ENCODE results near the gene CITED2.

DNA sequence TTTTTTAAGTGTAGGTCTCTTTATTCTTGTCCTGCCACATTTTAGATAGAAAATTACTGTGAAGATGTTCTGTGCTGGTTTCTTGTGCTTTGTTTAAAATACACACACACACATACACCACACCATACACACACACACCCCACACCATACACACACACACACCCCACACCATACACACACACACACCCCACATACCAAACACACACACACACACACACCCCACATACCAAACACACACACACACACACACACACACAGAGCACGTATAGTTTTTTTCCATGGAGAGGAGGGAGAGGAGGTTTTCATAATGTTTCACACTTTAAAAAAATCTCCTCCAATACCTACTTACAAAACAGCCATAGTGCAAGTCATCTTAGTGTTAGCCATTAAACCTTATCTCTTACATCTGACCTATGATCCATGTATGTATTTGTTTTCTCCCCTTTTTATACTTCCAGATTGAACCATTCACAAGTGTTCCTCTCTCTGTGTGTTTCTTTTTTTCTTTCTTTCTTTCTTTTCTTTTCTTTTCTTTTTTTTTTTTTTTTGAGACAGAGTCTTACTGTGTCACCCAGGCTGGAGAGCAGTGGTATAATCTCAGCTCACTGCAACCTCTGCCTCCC is 19.7 kb upstream of the CITED2 start:
- TF ChIP-seq, protein P1, sequence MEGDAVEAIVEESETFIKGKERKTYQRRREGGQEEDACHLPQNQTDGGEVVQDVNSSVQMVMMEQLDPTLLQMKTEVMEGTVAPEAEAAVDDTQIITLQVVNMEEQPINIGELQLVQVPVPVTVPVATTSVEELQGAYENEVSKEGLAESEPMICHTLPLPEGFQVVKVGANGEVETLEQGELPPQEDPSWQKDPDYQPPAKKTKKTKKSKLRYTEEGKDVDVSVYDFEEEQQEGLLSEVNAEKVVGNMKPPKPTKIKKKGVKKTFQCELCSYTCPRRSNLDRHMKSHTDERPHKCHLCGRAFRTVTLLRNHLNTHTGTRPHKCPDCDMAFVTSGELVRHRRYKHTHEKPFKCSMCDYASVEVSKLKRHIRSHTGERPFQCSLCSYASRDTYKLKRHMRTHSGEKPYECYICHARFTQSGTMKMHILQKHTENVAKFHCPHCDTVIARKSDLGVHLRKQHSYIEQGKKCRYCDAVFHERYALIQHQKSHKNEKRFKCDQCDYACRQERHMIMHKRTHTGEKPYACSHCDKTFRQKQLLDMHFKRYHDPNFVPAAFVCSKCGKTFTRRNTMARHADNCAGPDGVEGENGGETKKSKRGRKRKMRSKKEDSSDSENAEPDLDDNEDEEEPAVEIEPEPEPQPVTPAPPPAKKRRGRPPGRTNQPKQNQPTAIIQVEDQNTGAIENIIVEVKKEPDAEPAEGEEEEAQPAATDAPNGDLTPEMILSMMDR (IDR thresholded peaks at IDR 0.05): no peak
- TF ChIP-seq POLR2A (IDR thresholded peaks at IDR 0.05): no peak
- TF ChIP-seq POLR2AphosphoS5 (IDR thresholded peaks at IDR 0.05): no peak
- no peak for TF ChIP-seq EP300 (IDR thresholded peaks at IDR 0.05)
